Measurements from ENCODE around the gene EMID1.
"Not testable (repeated sequence)": the region's sequence is repeated elsewhere in the genome, so short reads cannot be mapped to it uniquely, and the experiment has no call there.

EMID1 gene

DNA sequence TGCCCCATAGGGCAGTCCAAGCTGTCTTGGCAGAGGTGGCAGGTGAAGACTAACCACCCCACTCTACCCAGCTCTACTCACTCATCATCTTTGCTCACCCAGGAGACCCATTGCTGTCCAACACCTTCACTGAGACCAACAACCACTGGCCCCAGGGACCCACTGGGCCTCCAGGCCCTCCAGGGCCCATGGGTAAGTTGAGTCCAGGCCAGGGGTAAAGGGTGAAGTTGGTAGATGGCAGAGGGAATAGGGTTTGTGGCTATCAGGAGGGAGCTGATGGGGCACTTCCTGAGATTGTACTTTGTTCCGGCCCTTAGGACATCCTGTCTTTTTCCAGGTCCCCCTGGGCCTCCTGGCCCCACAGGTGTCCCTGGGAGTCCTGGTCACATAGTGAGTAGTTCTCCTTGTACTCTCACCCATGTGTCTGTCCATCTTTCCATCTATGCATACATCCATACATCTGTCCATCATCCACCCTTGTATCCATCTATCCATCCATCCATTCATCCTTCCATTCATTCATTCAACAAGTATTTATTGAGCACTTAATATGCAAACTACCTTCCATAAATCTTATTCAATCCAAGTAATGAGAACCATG is 27.7 kb downstream of the EMID1 start:
- no peak for DNase-seq

DNA sequence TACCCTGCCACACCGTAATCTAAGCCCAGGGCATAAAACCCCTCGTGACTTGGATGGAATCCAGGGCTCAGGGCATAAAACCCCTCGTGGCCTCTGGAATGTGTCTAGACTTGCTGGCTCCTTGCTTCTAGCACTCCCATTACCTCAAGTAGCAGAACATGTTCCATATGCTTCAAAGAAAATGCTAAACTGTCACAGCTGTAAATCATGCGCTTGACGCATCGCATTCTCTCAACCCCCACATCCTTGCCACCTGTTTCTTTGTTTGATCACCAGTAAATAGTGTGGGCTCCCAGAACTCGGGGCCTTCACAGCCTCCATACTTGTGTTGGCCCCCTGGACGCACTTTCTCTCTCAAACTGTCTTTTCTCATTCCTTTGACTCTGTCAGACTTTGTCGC is 34.8 kb downstream of the EMID1 start:
- DNase-seq = peak; percentile 3

DNA sequence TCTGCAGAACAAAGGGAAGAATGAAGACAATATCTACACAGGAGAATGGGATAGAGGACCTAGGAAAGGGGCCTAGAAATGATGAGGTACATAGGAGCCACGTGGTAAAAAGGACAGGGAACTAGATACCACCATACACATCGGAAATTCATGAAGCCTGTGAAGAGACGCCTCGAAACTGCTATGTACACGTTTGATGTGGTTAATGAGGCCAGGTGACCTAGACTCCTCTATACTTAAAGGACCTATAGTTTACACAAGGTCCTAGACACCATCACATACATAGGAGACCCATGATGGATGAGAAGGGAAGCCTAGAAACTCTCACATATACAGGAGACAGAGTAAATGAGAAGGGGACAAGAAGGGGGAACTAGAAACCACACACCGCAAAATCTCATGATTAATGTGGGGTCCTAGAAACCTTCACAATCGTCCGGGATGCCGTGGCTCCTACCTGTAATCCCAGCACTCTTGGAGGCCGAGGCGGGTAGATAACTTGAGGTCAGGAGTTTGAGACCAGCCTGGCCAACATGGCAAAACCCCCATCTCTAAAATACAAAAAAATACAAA is 38.3 kb downstream of the EMID1 start:
- DNase-seq = no peak

DNA sequence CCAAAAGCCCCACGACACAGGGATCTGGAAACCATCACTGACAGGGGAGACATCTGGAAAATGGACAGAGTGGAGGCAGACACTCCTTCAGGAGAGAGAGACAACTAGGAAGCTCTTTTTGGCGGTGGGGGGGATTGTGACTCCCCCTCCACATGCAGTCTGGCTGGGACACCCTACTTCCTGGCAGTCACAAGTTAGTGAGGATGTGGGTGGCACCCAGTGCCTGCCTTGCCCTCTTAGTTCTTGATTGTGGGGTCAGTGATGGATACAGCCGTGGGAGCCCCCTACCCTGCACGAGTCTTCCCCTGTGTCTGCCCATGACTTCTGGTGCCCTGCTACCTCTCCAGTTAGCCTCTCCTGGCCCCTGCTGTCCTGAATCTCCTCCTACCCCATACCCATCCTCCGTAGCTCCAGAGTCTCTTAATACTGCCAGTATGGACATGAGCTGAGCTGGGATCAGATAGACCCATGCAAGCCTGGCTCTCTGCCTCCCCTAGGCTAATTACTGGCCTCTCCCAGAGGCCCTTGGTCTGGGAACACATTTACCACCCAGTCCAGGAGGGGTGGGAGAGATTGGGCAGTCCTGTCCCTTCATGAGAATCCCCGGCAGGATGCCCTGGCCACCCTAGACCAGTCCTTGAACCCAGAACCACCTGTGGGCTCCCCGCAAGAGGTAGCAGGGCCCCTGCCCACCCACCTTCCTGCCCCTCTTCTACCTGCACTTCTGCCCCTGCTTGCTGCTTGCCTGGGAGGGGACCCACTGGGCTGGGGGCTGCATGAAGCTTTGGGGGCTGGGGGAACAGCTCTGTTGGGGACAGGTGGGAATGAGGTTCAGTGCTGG is 39.3 kb downstream of the EMID1 start:
- no peak for DNase-seq

DNA sequence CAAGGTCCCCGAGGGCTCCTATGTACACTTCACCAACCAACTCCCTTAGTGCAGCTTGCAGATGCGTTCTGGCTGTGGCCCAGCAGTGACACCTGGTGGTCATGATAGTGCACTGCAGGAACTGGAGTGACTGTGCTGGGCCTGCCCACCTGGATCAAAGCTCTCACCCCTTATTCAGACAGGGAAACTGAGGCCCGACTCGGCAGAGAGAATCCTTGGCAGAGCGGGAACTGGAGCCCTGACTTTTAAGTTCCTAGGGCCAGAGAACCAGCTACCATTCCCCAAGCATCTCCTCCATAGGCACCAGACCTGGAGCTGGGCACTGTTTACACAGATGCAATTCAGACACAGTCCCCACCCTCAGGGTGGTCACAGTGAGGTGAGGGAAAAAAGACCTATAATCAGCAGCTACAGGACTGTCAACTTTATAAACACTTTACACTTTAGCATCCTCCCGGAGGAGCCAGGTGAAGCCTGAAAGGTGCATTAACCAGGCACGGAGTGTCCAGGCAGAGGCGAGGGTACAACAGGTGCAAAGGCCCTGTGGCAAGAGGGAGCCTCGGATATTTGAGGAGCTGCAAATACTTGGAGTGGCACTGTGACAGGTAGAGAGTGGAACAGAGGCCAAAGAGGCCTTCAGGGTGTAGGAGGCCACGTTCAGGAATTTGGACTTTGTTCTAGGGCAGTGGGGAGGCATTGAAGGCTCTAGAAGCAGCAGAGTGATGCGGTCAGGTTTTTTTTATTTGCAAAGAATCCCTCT is 40.1 kb downstream of the EMID1 start:
- peak; percentile 8 for DNase-seq

DNA sequence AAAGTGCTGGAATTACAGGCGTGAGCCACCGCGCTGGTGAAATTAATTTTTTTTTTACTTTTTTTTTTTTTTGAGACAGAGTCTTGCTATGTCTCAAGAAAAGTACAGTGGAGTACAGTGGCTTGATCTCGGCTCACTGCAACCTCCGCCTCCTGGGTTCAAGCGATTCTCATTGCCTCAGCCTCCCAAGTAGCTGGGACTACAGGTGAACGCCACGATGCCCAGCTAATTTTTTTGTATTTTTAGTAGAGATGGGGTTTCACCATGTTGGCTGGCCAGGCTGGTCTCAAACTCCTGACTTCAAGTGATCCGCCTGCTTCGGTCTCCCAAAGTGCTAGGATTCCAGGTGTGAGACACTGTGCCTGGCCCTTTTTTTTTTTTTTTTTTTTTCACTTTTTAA is 42.2 kb downstream of the EMID1 start:
- DNase-seq = not testable (repeated sequence)

DNA sequence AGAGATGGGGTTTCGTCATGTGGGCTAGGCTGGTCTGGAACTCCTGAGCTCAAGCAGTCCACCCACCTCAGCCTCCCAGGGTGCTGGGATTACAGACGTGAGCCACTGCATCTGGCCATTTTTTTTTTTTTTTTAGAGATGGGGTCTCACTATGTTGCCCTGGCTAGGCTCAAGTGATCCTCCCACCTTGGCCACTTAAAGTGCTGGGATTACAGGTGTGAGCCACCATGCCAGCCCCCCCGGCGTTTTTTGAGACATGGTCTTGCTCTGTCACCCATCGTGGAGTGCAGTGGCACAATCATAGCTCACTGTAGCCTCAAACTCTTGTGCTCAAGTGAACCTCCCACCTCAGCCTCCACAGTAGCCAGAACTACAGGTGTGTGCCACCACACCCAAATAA is 45.6 kb downstream of the EMID1 start:
- no peak for DNase-seq

DNA sequence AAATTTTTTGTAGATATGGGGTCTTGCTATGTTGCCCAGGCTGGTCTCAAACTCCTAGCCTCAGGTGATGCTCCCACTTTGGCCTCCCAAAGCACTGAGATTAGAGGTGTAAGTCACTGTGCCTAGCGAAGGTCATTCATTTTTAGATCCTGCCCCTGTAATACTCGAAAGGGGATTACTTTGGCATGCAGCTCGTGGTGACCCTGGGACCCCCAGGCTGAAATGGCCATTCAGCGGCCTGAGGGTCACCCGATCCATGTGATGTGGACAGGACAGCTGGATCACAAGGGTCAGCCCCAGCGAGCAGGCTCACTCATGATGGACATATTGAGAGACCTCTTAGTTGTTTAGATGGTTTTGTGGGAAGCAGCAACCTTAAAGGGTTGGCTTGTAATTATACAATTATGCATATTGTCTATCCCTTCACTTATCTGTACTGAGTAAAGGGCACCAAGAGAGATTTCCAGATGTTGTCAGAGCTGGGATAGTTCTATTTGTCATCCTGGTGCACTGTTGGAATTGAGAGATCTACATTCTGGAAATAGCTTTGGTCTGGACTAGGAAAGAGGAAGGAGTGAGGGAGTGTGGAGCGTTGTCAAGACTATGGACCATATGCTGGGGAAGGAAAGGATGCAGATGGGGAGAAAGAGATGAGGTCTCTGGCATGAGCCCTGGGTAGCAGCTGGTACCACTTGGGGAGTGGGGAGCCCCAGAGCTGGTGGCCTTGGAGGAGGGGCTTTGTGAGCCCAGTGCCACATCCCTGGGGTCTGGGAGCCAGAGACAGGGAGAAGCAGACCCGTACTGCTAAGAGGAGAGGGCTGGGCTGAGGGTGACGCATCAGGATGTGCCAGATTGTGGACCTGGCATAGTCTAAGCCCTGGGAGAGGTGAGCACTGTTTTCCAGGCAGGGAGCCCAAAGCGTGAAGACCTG is 46.5 kb downstream of the EMID1 start:
- no peak for DNase-seq

DNA sequence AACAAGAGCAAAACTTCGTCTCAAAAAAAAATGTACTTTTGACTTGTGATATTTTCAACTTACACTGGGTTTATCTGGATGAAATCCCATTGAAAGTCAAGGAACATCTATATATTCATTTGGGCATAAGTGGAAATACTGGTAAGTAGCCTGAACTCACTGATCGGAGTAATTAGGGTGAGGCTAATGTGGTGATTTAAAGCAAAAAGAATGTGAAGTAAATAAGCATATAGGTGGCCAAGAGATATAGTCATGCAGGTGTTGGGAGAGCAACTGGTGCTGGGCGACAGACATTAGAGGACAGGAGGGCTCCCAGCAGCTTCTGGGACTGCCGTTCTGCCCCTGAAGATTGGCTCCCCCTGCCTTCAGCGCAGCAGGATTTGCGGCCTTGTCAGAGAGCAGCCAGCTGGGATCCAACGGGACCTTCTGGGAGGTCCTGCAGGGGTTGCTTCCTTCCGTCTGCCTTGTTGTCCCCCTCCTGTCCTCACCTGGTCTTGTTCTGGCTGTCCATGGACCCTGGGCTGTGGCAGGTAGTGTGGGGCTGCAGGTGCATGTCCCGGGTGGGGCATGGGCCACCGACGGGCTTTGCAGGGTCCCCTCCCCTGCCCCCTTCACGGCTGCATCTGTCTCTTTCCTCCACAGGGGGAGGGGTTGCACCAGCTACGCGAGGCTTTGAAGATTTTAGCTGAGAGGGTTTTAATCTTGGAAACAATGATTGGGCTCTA is 48.0 kb downstream of the EMID1 start:
- no peak for DNase-seq

DNA sequence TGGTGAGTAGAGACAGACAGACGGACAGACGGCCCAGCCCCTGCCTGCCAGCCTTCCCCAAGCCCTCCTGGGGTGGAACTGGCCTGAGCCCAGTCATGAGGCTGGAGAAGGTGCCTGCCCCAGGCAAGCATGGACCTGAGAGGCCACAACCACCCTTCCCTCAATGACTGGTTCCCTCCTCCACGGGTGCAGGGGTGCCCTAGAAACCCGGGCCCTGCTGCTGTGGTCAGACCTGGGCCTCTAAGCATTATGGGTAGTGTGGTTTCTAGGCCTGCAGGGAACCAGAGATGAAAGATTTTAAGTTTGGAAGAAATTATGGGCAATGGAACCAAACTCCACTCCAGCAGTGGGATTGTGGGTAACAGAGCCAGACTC is 48.6 kb downstream of the EMID1 start:
- no peak for DNase-seq

DNA sequence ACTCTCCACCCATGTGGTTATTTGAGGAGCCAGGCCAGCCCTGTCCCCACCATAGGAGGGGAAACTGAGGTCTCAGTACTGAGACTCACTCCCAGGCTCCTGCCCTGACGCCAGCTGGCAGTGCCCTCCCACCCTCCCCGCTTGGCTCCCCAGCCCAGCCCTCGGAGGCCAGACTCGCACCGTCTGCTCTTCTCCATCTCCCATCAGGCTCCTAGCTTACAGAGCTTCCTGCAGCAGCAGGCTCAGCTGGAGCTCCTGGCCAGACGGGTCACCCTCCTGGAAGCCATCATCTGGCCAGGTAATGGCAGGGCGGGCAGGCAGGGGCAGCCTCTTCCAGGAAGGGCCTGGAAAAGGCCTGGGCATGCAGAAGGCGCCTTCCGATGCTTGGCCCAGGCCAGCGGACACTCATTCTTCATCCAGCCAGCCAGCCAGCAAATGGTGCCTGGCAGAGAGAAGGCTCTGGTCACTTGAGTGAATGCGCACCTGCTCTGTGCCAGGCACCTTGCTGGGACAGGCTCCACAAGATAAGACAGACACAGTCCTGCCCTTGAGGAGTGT is 49.4 kb downstream of the EMID1 start:
- no peak for DNase-seq

DNA sequence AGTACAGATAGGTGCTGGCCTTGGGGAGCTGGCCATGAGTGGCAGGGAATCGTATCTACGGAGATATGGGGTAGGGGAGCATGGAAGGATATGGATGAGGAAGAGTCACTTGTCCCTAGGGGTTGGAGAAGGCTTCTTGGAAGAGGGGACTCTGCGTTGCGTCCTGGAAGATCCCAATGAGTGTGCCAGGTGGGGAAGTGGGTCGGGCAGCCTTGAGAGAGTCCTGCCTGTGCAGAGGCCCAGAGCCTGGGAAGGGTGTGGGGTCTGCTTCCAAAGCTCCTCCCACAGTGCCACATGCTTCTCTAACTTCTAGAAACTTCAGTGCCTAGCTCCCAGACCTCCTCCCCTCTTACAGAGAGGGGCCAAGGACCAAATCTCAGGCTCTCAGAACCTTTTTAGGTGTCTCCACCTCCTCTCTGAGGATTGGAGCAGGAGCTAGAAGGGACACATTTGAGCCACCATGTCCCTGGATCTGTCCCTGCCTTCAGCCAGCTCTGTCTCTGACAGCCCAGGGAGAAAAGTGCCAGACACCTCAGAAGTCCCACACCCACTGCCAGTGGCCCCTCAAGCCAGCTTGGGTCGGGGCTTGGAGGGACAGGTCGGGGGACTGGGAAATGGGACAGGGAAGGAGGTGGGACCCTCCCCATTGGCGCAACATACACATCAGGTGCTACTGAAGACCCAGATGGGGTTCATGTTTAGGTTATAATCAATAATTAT is 51.1 kb downstream of the EMID1 start:
- DNase-seq = no peak

DNA sequence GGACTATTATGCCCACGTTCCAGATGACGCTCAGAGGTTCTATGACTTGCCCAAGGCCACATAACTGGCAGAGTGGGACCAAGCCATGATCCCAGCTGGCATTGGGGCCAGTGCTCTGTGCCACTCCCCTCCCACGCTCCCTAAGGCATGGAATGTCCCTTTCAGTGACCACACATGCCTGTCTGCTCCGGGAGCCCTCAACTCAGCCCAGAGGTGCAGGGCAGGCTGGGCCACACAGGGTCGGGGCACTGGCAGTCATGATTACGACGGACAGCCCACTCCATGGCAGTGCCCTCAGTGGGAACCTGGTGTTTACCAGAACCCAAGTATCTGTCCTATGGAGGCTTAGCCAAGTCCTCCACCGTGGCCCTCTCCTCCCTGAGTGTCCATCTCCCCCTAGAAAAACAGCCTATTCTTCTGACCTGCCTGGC is 52.1 kb downstream of the EMID1 start:
- no peak for DNase-seq

DNA sequence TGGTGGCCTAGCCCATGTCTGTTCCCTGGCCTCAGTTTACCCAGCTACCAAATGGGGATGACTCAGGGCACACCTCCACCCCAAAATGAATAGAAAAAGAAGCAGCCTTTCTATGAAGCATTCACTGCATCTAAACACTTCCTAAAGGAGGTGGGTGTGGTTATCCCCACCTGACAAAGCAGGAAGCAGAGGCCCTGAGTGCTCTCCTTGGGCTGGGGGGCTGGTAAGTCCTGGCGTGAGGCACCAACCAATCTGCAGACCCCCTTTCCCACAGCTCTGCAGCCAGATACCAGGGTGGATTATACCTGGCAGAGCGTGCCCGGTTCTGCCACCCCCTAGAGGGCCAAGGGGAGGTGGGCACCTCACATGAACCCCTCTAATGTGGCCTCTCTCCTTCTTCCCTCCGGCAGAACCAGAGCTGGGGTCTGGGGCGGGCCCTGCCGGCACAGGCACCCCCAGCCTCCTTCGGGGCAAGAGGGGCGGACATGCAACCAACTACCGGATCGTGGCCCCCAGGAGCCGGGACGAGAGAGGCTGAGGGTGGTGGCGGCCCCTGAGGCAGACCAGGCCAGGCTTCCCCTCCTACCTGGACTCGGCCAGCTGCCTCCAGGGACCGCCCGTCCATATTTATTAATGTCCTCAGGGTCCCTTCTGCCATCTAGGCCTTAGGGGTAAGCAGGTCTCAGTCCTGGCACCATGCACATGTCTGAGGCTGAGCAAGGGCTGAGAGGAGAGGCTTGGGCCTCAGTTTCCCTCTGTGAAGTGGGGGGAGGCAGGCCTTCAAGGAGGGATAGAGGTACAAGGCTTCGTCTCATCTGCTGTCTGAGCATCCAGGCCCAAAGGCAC is 52.9 kb downstream of the EMID1 start:
- DNase-seq = no peak

DNA sequence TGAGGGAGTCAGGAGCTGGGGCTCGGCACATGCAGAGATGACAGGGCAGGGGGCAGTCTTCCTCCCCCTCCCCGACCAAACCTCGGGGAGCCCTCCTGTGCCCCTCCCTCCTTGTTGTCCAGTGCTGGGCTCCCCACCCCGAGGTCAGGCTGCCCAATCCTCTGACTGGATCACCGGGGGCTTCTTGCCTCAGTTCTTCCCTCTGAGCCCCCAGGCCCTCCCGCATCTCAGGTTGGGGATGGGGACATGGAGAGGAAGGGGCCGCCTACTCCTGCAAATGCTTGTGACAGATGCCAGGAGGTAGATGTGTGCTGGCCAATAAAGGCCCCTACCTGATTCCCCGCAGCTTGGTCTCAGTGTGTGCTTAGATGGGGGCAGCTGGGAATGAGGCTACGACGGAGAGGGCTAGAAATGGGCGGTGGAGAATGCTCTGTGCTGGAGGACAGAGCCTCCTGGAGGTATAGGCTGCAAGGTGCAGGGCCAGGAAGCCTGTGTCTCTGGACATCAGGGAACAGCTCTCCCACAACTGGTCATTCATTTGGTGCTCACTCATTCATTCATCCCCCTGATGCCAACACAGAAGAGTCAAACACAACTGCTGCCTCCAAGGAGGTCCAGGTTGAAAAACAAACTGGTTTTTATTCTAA is 53.7 kb downstream of the EMID1 start:
- DNase-seq = no peak

DNA sequence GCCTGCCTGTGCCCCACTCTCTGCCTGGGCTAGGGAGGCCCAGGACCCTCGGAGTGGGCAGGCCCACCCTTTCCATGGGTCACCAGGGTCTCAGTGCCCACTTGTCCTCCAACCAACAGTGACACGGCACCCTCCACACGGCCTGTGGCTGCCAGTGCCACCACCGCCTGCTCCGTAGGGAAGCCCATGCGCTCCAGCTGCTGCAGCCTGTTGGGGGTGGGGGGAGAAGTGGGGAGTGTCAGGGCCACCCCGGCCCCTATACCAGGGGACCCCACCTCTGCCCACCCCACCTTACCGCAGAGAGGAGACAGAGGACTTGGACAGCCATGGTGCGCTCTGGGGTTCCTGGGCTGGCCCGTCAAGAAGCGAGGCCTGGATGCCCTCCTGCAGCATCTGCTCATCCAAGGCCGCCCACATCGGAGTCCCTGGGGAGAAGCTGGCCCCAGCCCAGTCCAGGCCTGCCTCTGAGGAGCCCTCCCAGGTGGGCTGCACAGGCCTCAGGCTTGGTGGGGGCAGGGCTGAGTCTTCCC is 54.4 kb downstream of the EMID1 start:
- DNase-seq = no peak

DNA sequence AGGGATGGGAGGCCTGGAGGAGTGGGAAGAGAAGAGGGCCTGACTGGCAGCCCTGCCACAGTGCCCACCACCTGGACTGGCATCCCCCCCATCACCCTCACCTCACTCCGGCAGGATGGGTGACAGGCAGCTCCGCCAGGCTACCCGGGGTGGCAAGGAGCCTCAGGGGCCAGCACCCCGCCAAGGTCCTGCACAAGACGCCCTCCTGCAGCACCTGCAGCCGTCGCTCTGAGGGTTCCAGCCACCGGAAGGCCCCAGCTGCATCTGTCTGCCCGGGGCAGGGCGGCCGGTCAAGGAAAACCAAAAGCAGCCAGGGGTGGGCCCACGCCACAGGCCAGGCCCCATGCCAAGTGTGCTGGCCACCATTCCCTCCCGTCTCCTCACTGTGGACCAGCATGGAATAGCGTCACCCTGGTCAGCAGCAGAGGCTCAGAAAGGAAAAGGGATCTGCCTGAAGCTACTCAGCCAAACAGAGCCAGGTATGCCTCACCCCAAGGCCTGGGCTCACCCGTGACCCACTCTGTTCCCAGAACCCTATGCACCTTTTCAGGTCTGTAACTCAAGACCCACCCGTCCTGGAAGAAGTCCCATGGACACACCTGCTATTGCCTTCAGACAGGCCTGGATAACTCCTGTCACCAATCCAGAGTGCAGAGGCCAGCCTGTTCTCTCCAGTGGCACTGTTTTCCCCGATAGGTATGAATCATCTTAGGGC is 55.1 kb downstream of the EMID1 start:
- no peak for DNase-seq

DNA sequence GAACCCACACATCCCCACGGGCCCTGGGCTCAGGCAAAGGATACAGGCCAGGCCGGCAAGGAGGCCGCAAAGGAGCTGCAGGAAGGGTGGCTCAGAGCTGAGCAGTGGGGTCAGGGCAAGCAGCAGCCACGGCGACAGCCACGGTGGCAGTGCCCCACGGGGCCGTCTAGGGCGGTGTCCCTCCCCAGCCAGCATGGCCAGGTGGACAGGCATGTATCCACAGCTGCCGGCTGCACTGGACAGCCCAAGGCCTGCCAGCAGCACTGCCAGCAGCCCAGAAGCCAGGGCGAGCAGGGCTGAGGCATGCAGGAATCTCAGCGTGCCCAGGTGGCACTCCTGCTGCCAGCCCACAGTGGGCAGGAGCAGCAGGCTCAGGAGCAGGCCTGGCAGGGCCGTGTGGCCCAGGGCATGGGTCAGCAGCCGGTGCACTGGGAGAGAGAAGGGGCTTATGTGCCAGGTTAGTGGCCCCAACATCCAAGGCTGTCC is 58.1 kb downstream of the EMID1 start:
- DNase-seq = no peak
